GM12891 (cell line): Measurements from ENCODE around the gene RBM20.

ENCODE experiments used
- POLR2A ChIP-seq: IDR thresholded peaks from 2 replicates; pipeline ENCODE4 v1.6.1; 2011; ENCODE audit warnings: low read depth, low read length, control low read depth
- POLR2AphosphoS5 ChIP-seq: IDR thresholded peaks from 2 replicates; pipeline ENCODE4 v1.6.1; 2011; ENCODE audit warnings: low read depth, low read length, control low read depth
- POU2F2 ChIP-seq: IDR thresholded peaks from 2 replicates; pipeline ENCODE4 v1.6.1; 2011; ENCODE audit warnings: low read depth, mild to moderate bottlenecking, control low read depth, low read length, moderate library complexity
- SPI1 ChIP-seq: IDR thresholded peaks from 2 replicates; pipeline ENCODE4 v1.6.1; 2011; ENCODE audit warnings: low read depth, low read length, control low read depth
- TAF1 ChIP-seq: IDR thresholded peaks from 2 replicates; pipeline ENCODE4 v1.6.1; 2011; ENCODE audit warnings: low read depth, low read length, control low read depth

GRCh38 chr10:110652475-110653118 is 8.5 kb downstream of the RBM20 start:
- no peak for TF ChIP-seq POLR2A
- no peak for TF ChIP-seq POLR2AphosphoS5
- TF ChIP-seq TAF1: no peak
- TF ChIP-seq POU2F2: no peak
- no peak for TF ChIP-seq SPI1
